ENCODE results near the gene MLXIP.

The MLXIP gene

GRCh38 chr12:122162976-122163375 lies 84.4 kb downstream of the MLXIP start:
- no peak overlapping the region for H3K4me3 ChIP-seq (ENCODE audit: low read depth, low read length)
- TF ChIP-seq, protein P1, sequence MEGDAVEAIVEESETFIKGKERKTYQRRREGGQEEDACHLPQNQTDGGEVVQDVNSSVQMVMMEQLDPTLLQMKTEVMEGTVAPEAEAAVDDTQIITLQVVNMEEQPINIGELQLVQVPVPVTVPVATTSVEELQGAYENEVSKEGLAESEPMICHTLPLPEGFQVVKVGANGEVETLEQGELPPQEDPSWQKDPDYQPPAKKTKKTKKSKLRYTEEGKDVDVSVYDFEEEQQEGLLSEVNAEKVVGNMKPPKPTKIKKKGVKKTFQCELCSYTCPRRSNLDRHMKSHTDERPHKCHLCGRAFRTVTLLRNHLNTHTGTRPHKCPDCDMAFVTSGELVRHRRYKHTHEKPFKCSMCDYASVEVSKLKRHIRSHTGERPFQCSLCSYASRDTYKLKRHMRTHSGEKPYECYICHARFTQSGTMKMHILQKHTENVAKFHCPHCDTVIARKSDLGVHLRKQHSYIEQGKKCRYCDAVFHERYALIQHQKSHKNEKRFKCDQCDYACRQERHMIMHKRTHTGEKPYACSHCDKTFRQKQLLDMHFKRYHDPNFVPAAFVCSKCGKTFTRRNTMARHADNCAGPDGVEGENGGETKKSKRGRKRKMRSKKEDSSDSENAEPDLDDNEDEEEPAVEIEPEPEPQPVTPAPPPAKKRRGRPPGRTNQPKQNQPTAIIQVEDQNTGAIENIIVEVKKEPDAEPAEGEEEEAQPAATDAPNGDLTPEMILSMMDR (IDR thresholded peaks at IDR 0.05; ENCODE audit: control insufficient read depth, extremely low read depth, insufficient read depth) = no peak
- DNase-seq (ENCODE audit: low read depth) = no peak

DNA sequence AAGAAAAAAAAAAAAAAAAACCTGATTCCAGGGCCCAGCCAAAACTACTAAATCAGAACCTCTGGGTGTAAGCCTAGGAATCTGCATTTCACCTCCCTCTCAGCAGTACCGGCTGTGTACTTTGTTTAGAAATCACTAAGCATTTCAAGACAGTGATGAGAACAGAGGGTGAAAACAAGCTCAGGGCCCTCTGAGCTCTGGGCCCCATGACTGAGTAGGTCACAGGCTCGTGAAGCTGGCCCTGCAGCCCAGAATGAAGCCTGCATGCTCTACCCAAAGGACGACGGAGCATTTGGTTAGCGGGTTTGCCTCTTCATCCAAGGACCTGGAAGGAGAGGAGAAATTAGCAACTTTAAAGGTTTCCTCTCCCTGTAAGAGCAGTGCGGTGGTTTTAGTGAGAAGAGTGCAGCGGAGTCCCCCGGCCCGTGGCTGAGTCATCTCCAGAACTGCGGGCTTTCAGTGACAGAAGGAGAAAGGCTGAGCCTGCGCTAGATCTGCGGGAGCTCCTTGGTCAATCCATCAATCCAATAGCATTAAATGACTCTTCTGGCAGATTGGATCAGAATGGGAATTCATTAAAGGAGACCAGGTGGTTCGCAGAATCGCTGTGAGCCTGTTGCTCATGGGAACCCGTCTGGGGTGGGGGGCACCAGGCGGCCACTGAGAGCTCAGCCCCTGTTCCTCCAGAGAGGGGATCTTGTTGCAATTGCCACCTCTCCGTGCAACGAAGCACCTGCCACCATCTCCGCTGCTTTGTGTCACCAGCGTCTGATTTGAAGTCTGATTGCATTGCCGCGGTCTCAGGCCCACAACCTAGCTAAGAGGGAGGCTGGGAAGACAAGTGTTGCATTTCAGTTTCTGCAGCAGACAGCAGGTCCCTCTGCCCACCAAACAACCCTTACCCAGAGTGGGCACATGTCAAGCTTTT lies 88.1 kb downstream of the MLXIP start:
- TF ChIP-seq, protein P1 (IDR thresholded peaks at IDR 0.05; ENCODE audit: control insufficient read depth, extremely low read depth, insufficient read depth) = no peak
- DNase-seq (ENCODE audit: low read depth) = no peak
- no peak overlapping the region for H3K4me3 ChIP-seq (ENCODE audit: low read depth, low read length)

- DNase-seq (ENCODE audit: low read depth) = no peak
- no peak overlapping the region for H3K4me3 ChIP-seq (ENCODE audit: low read depth, low read length)
- TF ChIP-seq, protein P1 (IDR thresholded peaks at IDR 0.05; ENCODE audit: control insufficient read depth, extremely low read depth, insufficient read depth) = no peak
Observed at GRCh38 chr12:122167356-122167925, 88.9 kb downstream of the MLXIP start.

DNA sequence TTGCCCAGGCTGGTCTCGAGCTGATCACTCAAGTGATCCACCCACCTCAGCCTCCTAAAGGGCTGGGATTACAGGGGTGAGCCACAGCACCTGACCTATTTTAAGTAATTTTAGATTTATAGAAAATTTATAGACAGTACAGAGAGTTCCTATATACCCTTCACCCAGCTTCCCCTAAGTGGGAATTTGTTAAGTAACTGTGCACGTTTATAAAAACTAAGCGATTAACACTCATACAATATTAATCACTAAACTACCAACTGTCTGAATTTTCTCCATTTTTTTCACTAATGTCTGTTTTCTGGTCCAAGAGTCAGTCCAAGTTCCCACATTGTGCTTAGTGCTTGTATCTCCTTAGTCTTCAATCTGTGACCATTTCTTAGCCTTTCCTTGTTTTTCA lies 89.9 kb downstream of the MLXIP start:
- H3K4me3 ChIP-seq (ENCODE audit: low read depth, low read length) = no peak overlapping the region
- TF ChIP-seq, protein P1 (IDR thresholded peaks at IDR 0.05; ENCODE audit: control insufficient read depth, extremely low read depth, insufficient read depth) = no peak
- DNase-seq (ENCODE audit: low read depth) = no peak

DNA sequence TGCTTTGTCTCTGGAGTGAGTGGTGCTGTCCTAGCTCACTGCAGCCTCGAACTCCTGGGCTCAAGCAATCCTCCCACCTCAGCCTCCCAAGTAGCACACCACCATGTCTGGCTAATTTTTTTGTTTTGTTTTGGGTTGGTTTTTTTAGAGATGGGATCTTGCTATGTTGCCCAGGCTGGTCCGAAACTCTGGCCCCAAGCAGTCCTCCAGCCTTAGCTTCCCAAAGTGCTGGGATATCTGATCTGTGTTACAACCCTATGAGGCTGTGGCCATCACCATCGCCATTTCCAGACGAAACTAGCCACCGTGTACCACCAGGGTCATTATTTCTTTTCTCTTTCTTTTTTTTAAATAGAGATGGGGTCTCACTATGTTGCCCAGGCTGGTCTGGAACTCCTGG lies 92.8 kb downstream of the MLXIP start:
- TF ChIP-seq, protein P1 (IDR thresholded peaks at IDR 0.05; ENCODE audit: control insufficient read depth, extremely low read depth, insufficient read depth) = no peak
- H3K4me3 ChIP-seq (ENCODE audit: low read depth, low read length) = no peak overlapping the region
- no peak for DNase-seq (ENCODE audit: low read depth)

GRCh38 chr12:122172262-122172939 lies 93.8 kb downstream of the MLXIP start:
- DNase-seq (ENCODE audit: low read depth) = no peak
- H3K4me3 ChIP-seq (ENCODE audit: low read depth, low read length) = no peak overlapping the region
- TF ChIP-seq, protein P1 (IDR thresholded peaks at IDR 0.05; ENCODE audit: control insufficient read depth, extremely low read depth, insufficient read depth) = no peak

All from LNCaP clone FGC (cell line).